ENCODE results near the gene SPATS2L. TPM values are rescaled to one million over a fixed set of nuclear protein-coding genes. Genes with fewer than 3 reads are reported as not detected.

SPATS2L gene
- total RNA-seq, 1 experiment from 2014 or later, result 47.3 TPM

- no peak overlapping the region for H2BK20ac ChIP-seq (ENCODE audit: low read depth, low read length, poor library complexity, severe bottlenecking)
- no peak overlapping the region for H3K9ac ChIP-seq (ENCODE audit: extremely low read depth, insufficient read length, low read length)
- H2AK5ac ChIP-seq (ENCODE audit: insufficient read length, low read length), result no peak overlapping the region
- 0 out of 2 replicates have a peak, but pooled peaks cover 2% of the 10 kb centered on the region for H3K79me2 ChIP-seq (ENCODE audit: insufficient read depth, low read length)
- no peak overlapping the region for H2BK12ac ChIP-seq (ENCODE audit: insufficient read length, low read depth, low read length)
- no peak overlapping the region for H4K91ac ChIP-seq (ENCODE audit: insufficient read length, low read depth, low read length)
- H4K5ac ChIP-seq (ENCODE audit: insufficient read length, low read depth, low read length), result no peak overlapping the region
- no peak overlapping the region for H3K27ac ChIP-seq (ENCODE audit: insufficient read length, low read depth, low read length)
- Mint-ChIP-seq H3K9me3 (no peaks in the 10 kb centered on the region; a peak in 1 of 5 replicates), H3K27ac (no peak overlapping the region; a peak in 1 of 7 replicates), H3K4me3 (no peak overlapping the region), H3K36me3 (ENCODE audit: insufficient read depth in 1 of 3, low read depth in 3 of 3) (peaks cover 8 to 22% (median 14%) of the 10 kb centered on the region in 3 experiments), H3K4me1 (peaks cover 23 to 30% of the 10 kb centered on the region in 2 experiments), H3K27me3 (ENCODE audit: low read depth) (no peaks in the 10 kb centered on the region)
- H3K14ac ChIP-seq (ENCODE audit: insufficient read depth, low read length), result no peak overlapping the region
- DNase-seq, result no peak
- no peak overlapping the region for H3K4me2 ChIP-seq (ENCODE audit: insufficient read depth, insufficient read length, low read length)
- H3K4ac ChIP-seq (ENCODE audit: low read depth, low read length), result no peak overlapping the region
- no peak overlapping the region for H3K56ac ChIP-seq (ENCODE audit: insufficient read length, low read depth, low read length)
- no peak overlapping the region for H3K18ac ChIP-seq (ENCODE audit: insufficient read length, low read depth, low read length)
- H3K27me3 ChIP-seq (ENCODE audit: insufficient read depth, low read length), result no peaks in the 10 kb centered on the region
- no peaks in the 10 kb centered on the region for H4K20me1 ChIP-seq (ENCODE audit: control insufficient read depth, insufficient read depth, insufficient read length)
- no peak overlapping the region for H3T11ph ChIP-seq (ENCODE audit: low read length)
- H2AFZ ChIP-seq (ENCODE audit: low read length), result no peak overlapping the region
- no peak overlapping the region for H2BK5ac ChIP-seq (ENCODE audit: insufficient read length, low read length)
- whole genome bisulfite sequencing (ENCODE audit: extremely low coverage, insufficient read length, low lambda C conversion rate), result no CpG with 5 or more reads among the region's 2 CpGs
- H3K9me3 ChIP-seq (ENCODE audit: control insufficient read depth, low read depth, low read length), result no peaks in the 10 kb centered on the region
- no peaks in the 10 kb centered on the region for H3K23me2 ChIP-seq (ENCODE audit: insufficient read length, low read depth, low read length, poor library complexity, severe bottlenecking)
- TF ChIP-seq CTCF (conservative IDR thresholded peaks at IDR 0.05), result no peak
- H2BK120ac ChIP-seq (ENCODE audit: low read depth, low read length, poor library complexity, severe bottlenecking), result no peak overlapping the region
- peaks cover 4% of the 10 kb centered on the region; the same call in 1 of the 2 replicates for H3K4me1 ChIP-seq (ENCODE audit: insufficient read depth, low read length)
- H3K79me1 ChIP-seq (ENCODE audit: insufficient read depth, low read depth, low read length, poor library complexity, severe bottlenecking), result peaks cover 3% of the 10 kb centered on the region
- H2BK15ac ChIP-seq (ENCODE audit: low read depth, low read length), result no peak overlapping the region
- H3K23ac ChIP-seq (ENCODE audit: insufficient read length, low read depth, low read length), result no peak overlapping the region
- H4K8ac ChIP-seq (replicated peaks; ENCODE audit: insufficient read length, low read depth, low read length), result no peak overlapping the region
These were observed 90.3 kb downstream of the SPATS2L start for GRCh38 chr2:200396781-200397242.
